Adrenal gland (tissue), 12 donors: ENCODE results near the gene RASIP1. TPM values are rescaled to one million over a fixed set of nuclear protein-coding genes. Genes with fewer than 3 reads are reported as not detected.

ENCODE experiments used
- DNase-seq, 7 donors: peaks; one replicate each; pipeline ENCODE4 v3.0.0-alpha.2; 2019 to 2020
- H3K27ac ChIP-seq, 5 donors: fragments of 200-600 bp; sonication (generic) in 4 of 5; 1 replicate in 3 of 5; 2 replicates in 2 of 5; pipeline versions ENCODE4 v1.5.1 to v1.8.0; 2016 to 2020; ENCODE audit warnings: mild to moderate bottlenecking in 1 of 5
- H3K27me3 ChIP-seq: fragments of 200-600 bp; 2 replicates; pipeline ENCODE4 v1.8.0; 2021
- H3K36me3 ChIP-seq, 2 donors: fragments of 200-600 bp; replicated peaks in 1 of 2; 1 replicate in 1 of 2; 2 replicates in 1 of 2; pipeline versions ENCODE4 v1.5.1 to v1.8.0; 2018 to 2022
- H3K4me1 ChIP-seq, 2 donors: fragments of 200-600 bp; replicated peaks in 1 of 2; 1 replicate in 1 of 2; 2 replicates in 1 of 2; pipeline versions ENCODE4 v1.5.1 to v1.8.0; 2018 to 2021
- H3K4me3 ChIP-seq, 4 donors: fragments of 200-600 bp; sonication (generic) in 3 of 4; one replicate each; pipeline ENCODE4 v1.5.1; 2016 to 2018
- H3K9me3 ChIP-seq, 3 donors: fragments of 200-600 bp; sonication (generic) in 1 of 3; replicated peaks in 1 of 3; 1 replicate in 2 of 3; 2 replicates in 1 of 3; pipeline versions ENCODE4 v1.5.1 to v1.8.0; 2016 to 2021
- CTCF ChIP-seq, 6 experiments: fragments of 450-650 bp in 4 of 6; fragments of 200-600 bp in 2 of 6; sonication (generic) in 1 of 6; IDR thresholded peaks; 1 replicate in 5 of 6; 2 replicates in 1 of 6; pipeline versions ENCODE4 v1.5.1 to v1.8.0; 2016 to 2021; ENCODE audit warnings: antibody characterized with exemption in 6 of 6, mild to moderate bottlenecking in 2 of 6, moderate library complexity in 1 of 6
- POLR2A ChIP-seq, 2 donors: fragments of 450-650 bp; IDR thresholded peaks; one replicate each; pipeline ENCODE4 v1.6.1; 2017; ENCODE audit warnings: antibody characterized with exemption in 2 of 2, mild to moderate bottlenecking in 2 of 2, moderate library complexity in 1 of 2
- WGBS, 4 donors: extraction: QIAGEN DNeasy Blood & Tissue Kit in 2 of 4; methylation state at CpG; one replicate each; pipeline versions ENCODE4 v1.1.5 to v1.1.7; 2013 to 2017; 5-methylcytosine and 5-hydroxymethylcytosine counted together
- intact Hi-C, 2 donors: fragments of 100-400 bp; cut with DNase I; formaldehyde crosslinking; loops; one replicate each; pipeline versions ENCODE4 v1.14.1 to v1.15.0; 2022 to 2023
- polyA plus RNA-seq, 3 donors: library from polyadenylated mRNA; stranded (reverse); fragments of 200-250 nt in 2 of 3; fragments of 350-450 nt in 1 of 3; fragmentation: Illumina TruSeq in 1 of 3; extraction: RNeasy Lipid Tissue Mini Kit (QIAGEN cat#74804) in 1 of 3; gene quantifications; one replicate each; pipeline ENCODE4 v1.2.3, GENCODE V29; 2013 to 2014
- total RNA-seq, 9 donors: library from RNA; depleted of rRNA in 4 of 9; stranded (reverse); fragments of >200 nt in 4 of 9; fragments of 120-200 nt in 1 of 9; fragmentation: NEBNext Ultra II Directional in 1 of 9; extraction: Animal tissue kit (Norgen Biotek cat#: 25700) in 1 of 9; gene quantifications; one replicate each; pipeline versions ENCODE4 v1.1.0 to v1.2.4, GENCODE V29; 2013 to 2023
- donor health status: healthy with polysubstance abuse.
- donor health status: Bipolar disorder and iron deficiency.
- donor health status: DM: yes; HTN: yes; CAD: no.
- donor health status: DM: no; HTN: no; CAD: no.
- donor health status: DM: no; HTN: no; CAD: no.
- donor health status: DM: yes; HTN: yes; CAD: no.

RASIP1 gene
- total and polyA plus RNA-seq, 12 donors = 5.1 to 38.9 (median 16.7) TPM

GRCh38 chr19:48737360-48737998 lies 2.9 kb downstream of the RASIP1 start:
- Histone ChIP-seq H3K9me3 (no peaks in the 10 kb centered on the region), H3K4me3 (no peak overlapping the region), H3K36me3 (no peaks in the 10 kb centered on the region), H3K27me3 (no peaks in the 10 kb centered on the region), H3K27ac (peak overlapping the region in 1 of 5 donors; percentile 44), H3K4me1 (peaks cover 24 to 25% of the 10 kb centered on the region in 2 donors)
- intact Hi-C loops = loop anchor here in 1 of 2 donors (10.0 kb wide), 1 partner anchor 63 kb away; the partner anchor contains the start of gene NTN5
- TF ChIP-seq POLR2A (IDR thresholded peaks at IDR 0.05) = no peak
- WGBS, 4 donors = 47 to 68% (median 50%) methylated on average over 22 of the region's 22 CpGs
- peak; percentile 73 to 86 (median 84) for DNase-seq

- 56 to 81% (median 73%) methylated on average over 22 to 38 of the region's 38 CpGs for WGBS, 4 donors
- H3K36me3 ChIP-seq = no peaks in the 10 kb centered on the region
- H3K27ac ChIP-seq = no peak overlapping the region
- no peaks in the 10 kb centered on the region for H3K27me3 ChIP-seq
- intact Hi-C loops = loop anchor here in 1 of 2 donors (10.0 kb wide), 1 partner anchor 60 kb away; the partner anchor contains the start of gene NTN5
- no peak for DNase-seq
- no peak for TF ChIP-seq CTCF (IDR thresholded peaks at IDR 0.05)
- TF ChIP-seq POLR2A (IDR thresholded peaks at IDR 0.05) = no peak
- no peak overlapping the region for H3K4me3 ChIP-seq
- H3K9me3 ChIP-seq = no peaks in the 10 kb centered on the region
- H3K4me1 ChIP-seq = peaks cover 13 to 16% of the 10 kb centered on the region in 2 donors
These were observed 5.3 kb downstream of the RASIP1 start for GRCh38 chr19:48735031-48735615.

GRCh38 chr19:48734625-48735024 lies 5.8 kb downstream of the RASIP1 start:
- H3K27ac ChIP-seq = no peak overlapping the region
- no peak overlapping the region for H3K4me3 ChIP-seq
- no peaks in the 10 kb centered on the region for H3K36me3 ChIP-seq
- H3K27me3 ChIP-seq = no peaks in the 10 kb centered on the region
- no peaks in the 10 kb centered on the region for H3K9me3 ChIP-seq
- H3K4me1 ChIP-seq = peaks cover 9 to 11% of the 10 kb centered on the region in 2 donors
- intact Hi-C loops = loop anchor here in 1 of 2 donors (10.0 kb wide), 1 partner anchor 60 kb away; the partner anchor contains the start of gene NTN5
- 96 to 100% (median 99%) methylated on average over 9 of the region's 9 CpGs for WGBS, 4 donors
- no peak for DNase-seq
- TF ChIP-seq CTCF (IDR thresholded peaks at IDR 0.05) (no peak), POLR2A (IDR thresholded peaks at IDR 0.05) (no peak)

- no peaks in the 10 kb centered on the region for H3K9me3 ChIP-seq
- no peak overlapping the region for H3K4me3 ChIP-seq
- TF ChIP-seq CTCF (IDR thresholded peaks at IDR 0.05) = no peak
- TF ChIP-seq POLR2A (IDR thresholded peaks at IDR 0.05) = no peak
- no peak for DNase-seq
- H3K4me1 ChIP-seq = no peaks in the 10 kb centered on the region
- no peaks in the 10 kb centered on the region for H3K27me3 ChIP-seq
- H3K27ac ChIP-seq = no peak overlapping the region
- H3K36me3 ChIP-seq = peaks cover 0 to 4% of the 10 kb centered on the region in 2 donors
- intact Hi-C loops = loop anchor here in 1 of 2 donors (10.0 kb wide), 1 partner anchor 57 kb away; the partner anchor contains the start of gene NTN5
- WGBS, 4 donors = 86 to 95% (median 92%) methylated on average over 4 of the region's 4 CpGs
These were observed 9.0 kb downstream of the RASIP1 start for GRCh38 chr19:48731452-48731851.
